Measurements from ENCODE around the gene KCTD1. TPM values are rescaled to one million over a fixed set of nuclear protein-coding genes. Genes with fewer than 3 reads are reported as not detected.
A peak's percentile ranks its signal among the peaks of the same experiment; 100 is the strongest.

Gene KCTD1
- total RNA-seq, 1 donor from 2014 or later: 17.1 TPM

DNA sequence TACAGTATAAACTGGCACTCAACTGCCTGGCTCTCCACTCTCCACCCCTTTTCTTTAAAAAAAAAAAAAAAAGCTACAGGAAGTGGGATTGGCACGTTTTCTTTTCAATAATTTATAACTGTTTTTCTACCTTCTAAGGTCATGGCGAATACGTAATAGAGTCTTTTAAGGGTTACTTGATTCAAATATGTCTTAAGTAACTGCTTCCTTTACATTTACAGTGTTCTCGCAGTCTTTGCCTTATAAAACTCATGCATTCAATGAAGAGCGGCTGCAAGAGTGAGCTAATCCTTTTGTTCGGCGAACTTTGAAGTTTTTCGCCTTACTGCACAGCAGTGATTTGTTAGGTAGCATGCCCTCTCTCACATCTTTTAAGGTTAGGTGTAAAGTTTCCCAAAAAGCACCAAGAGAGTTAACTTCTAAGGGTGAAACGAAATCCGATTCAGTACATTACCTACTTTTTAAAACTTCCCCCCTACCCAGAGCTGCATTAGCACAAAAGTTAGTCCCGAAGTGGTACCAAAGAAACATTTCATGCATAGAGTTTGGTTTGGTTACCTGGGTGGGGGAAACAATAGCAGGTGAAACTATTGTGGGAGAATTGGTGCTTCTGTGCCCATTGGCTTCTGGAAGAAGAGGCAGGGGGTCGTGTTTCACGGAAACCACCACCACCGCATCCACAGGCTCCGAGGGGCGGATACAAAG lies 2.0 kb downstream of the KCTD1 start:
- Histone ChIP-seq H3K36me3 (no peaks in the 10 kb centered on the region), H3K27ac (no peak overlapping the region), H3K9me3 (ENCODE audit: low read depth) (no peaks in the 10 kb centered on the region), H3K4me3 (peak overlapping the region; percentile 78), H2AFZ (replicated peaks) (no peak overlapping the region), H3K79me2 (ENCODE audit: low read depth) (peaks cover 28% of the 10 kb centered on the region), H4K20me1 (ENCODE audit: low read depth) (peaks cover 56% of the 10 kb centered on the region), H3K9ac (no peak overlapping the region), H3K4me2 (peak overlapping the region; percentile 95), H3K27me3 (peaks cover 63% of the 10 kb centered on the region), H3F3A (ENCODE audit: low read depth) (peaks cover 36% of the 10 kb centered on the region), H3K4me1 (peaks cover 50% of the 10 kb centered on the region)
- peaks cover 9% of the 10 kb centered on the region for H3K36me3 Mint-ChIP-seq
- peak overlapping the region; percentile 89 for H3K27ac Mint-ChIP-seq
- H3K4me3 Mint-ChIP-seq: peak overlapping the region; percentile 89
- peaks cover 13% of the 10 kb centered on the region for H3K27me3 Mint-ChIP-seq (ENCODE audit: insufficient read depth, low read depth)
- H3K9me3 Mint-ChIP-seq: peaks cover 2% of the 10 kb centered on the region
- H3K4me1 Mint-ChIP-seq: peaks cover 56% of the 10 kb centered on the region
- DNase-seq (ENCODE audit: low spot score): peak; percentile 67
- TF ChIP-seq, protein P1, sequence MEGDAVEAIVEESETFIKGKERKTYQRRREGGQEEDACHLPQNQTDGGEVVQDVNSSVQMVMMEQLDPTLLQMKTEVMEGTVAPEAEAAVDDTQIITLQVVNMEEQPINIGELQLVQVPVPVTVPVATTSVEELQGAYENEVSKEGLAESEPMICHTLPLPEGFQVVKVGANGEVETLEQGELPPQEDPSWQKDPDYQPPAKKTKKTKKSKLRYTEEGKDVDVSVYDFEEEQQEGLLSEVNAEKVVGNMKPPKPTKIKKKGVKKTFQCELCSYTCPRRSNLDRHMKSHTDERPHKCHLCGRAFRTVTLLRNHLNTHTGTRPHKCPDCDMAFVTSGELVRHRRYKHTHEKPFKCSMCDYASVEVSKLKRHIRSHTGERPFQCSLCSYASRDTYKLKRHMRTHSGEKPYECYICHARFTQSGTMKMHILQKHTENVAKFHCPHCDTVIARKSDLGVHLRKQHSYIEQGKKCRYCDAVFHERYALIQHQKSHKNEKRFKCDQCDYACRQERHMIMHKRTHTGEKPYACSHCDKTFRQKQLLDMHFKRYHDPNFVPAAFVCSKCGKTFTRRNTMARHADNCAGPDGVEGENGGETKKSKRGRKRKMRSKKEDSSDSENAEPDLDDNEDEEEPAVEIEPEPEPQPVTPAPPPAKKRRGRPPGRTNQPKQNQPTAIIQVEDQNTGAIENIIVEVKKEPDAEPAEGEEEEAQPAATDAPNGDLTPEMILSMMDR (IDR thresholded peaks at IDR 0.05): no peak
- TF ChIP-seq EZH2 (IDR thresholded peaks at IDR 0.05) (no peak), EZH2phosphoT487 (IDR thresholded peaks at IDR 0.05) (peak; percentile 4)

DNA sequence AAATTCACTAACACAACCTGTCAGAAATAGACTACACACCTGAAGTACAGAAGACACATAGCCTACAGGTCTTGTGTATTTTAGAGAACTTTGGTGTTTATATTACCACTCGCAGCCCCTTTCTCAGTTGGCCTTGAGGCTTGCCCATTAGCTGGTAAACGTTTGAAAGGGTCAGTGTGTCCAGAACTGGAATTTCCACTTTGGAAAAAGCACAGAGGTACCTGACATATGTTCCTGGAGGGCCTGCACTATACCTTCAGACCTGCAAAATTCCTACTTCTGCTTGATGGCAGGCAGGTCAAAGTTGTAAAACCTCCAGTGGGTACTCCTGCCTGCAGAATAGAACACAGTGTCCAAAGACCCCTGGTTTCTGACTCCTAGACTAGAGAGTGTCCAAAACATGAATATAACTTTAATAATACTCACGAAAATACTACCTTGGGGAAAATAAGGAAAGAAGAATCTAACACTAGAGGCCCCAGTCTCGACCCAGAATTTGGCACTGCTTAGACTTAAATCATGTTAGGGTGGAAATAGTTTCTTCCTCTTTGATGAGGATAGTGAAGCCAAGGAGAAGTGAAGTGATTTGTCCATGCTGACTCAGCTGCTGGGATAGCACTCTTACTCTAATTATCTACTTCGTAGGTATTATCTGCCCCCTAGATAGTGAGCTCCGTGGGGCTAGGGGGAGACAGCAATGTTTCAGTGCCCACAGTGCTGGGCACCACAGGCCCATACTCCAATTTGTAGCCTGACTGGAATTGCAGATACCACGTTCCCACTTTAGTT lies 2.8 kb downstream of the KCTD1 start:
- Mint-ChIP-seq H3K36me3 (peaks cover 12% of the 10 kb centered on the region), H3K27me3 (ENCODE audit: insufficient read depth, low read depth) (peaks cover 8% of the 10 kb centered on the region), H3K27ac (no peak overlapping the region), H3K4me3 (peak overlapping the region; percentile 89), H3K4me1 (peaks cover 61% of the 10 kb centered on the region), H3K9me3 (peaks cover 2% of the 10 kb centered on the region)
- no peaks in the 10 kb centered on the region for H3K9me3 ChIP-seq (ENCODE audit: low read depth)
- peak overlapping the region; percentile 78 for H3K4me3 ChIP-seq
- H3K4me1 ChIP-seq: peaks cover 42% of the 10 kb centered on the region
- H2AFZ ChIP-seq (replicated peaks): no peak overlapping the region
- no peak for DNase-seq (ENCODE audit: low spot score)
- no peaks in the 10 kb centered on the region for H3K36me3 ChIP-seq
- peaks cover 31% of the 10 kb centered on the region for H3K79me2 ChIP-seq (ENCODE audit: low read depth)
- peaks cover 32% of the 10 kb centered on the region for H3F3A ChIP-seq (ENCODE audit: low read depth)
- H3K27ac ChIP-seq: no peak overlapping the region
- H3K9ac ChIP-seq: no peak overlapping the region
- H3K4me2 ChIP-seq: peak overlapping the region; percentile 95
- H4K20me1 ChIP-seq (ENCODE audit: low read depth): peaks cover 58% of the 10 kb centered on the region
- peaks cover 55% of the 10 kb centered on the region for H3K27me3 ChIP-seq
- TF ChIP-seq EZH2phosphoT487 (IDR thresholded peaks at IDR 0.05) (no peak), EZH2 (IDR thresholded peaks at IDR 0.05) (no peak)
- TF ChIP-seq, protein P1 (IDR thresholded peaks at IDR 0.05): no peak

DNA sequence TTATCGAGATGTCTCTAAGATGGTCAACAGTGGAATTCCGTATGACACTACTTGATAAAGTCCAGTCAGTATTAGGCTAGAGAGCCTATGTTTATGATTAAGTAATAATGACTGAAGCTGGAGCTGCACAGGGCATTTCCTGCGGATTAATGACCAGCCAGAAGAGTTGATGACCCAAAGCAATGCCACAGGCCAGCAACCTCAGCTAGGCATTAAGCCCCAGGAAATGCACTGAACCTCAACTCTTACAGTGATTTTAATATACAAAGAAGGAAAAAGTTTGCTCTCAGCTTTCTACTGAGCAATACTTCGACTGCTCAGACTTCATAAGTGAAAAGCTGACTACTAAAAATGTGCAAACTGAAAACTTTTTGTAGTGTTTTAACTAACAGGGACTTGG lies 3.9 kb downstream of the KCTD1 start:
- H2AFZ ChIP-seq (replicated peaks): no peak overlapping the region
- no peak overlapping the region for H3K9ac ChIP-seq
- no peak overlapping the region for H3K4me2 ChIP-seq
- H3K9me3 ChIP-seq (ENCODE audit: low read depth): no peaks in the 10 kb centered on the region
- H3K27ac ChIP-seq: no peak overlapping the region
- peak overlapping the region; percentile 67 for H3K4me3 Mint-ChIP-seq
- H3K27ac Mint-ChIP-seq: no peak overlapping the region
- DNase-seq (ENCODE audit: low spot score): no peak
- peaks cover 63% of the 10 kb centered on the region for H3K4me1 Mint-ChIP-seq
- no peak overlapping the region for H3K4me3 ChIP-seq
- peaks cover 12% of the 10 kb centered on the region for H3K36me3 Mint-ChIP-seq
- H3F3A ChIP-seq (ENCODE audit: low read depth): peaks cover 21% of the 10 kb centered on the region
- H3K4me1 ChIP-seq: peaks cover 34% of the 10 kb centered on the region
- peaks cover 63% of the 10 kb centered on the region for H4K20me1 ChIP-seq (ENCODE audit: low read depth)
- H3K36me3 ChIP-seq: no peaks in the 10 kb centered on the region
- H3K27me3 ChIP-seq: peaks cover 44% of the 10 kb centered on the region
- H3K27me3 Mint-ChIP-seq (ENCODE audit: insufficient read depth, low read depth): peaks cover 3% of the 10 kb centered on the region
- TF ChIP-seq EZH2 (IDR thresholded peaks at IDR 0.05) (no peak), EZH2phosphoT487 (IDR thresholded peaks at IDR 0.05) (no peak)
- TF ChIP-seq, protein P1 (IDR thresholded peaks at IDR 0.05): no peak
- H3K9me3 Mint-ChIP-seq: peaks cover 2% of the 10 kb centered on the region
- H3K79me2 ChIP-seq (ENCODE audit: low read depth): peaks cover 31% of the 10 kb centered on the region

Measured in neural progenitor cell (in vitro differentiated cells).